ENCODE data around the gene EFNA2.
A peak's percentile ranks its signal among the peaks of the same experiment; 100 is the strongest.

EFNA2 gene

GRCh38 chr19:1259876-1260748 lies 25.6 kb upstream of the EFNA2 start:
- no peak for DNase-seq

GRCh38 chr19:1260749-1261537 lies 24.7 kb upstream of the EFNA2 start:
- peak; percentile 48 to 97 (median 93) for DNase-seq

GRCh38 chr19:1261538-1261797 lies 24.2 kb upstream of the EFNA2 start:
- DNase-seq: no peak

- DNase-seq: peak in 32 of 58 donors; percentile 15 to 74 (median 48)
These were observed 23.7 kb upstream of the EFNA2 start for GRCh38 chr19:1261798-1262622.

- peak in 1 of 58 donors; percentile 37 for DNase-seq
These were observed 23.0 kb upstream of the EFNA2 start for GRCh38 chr19:1262623-1263123.

- DNase-seq: no peak
These were observed 22.5 kb upstream of the EFNA2 start for GRCh38 chr19:1263188-1263587.

GRCh38 chr19:1264801-1265614 lies 20.7 kb upstream of the EFNA2 start:
- DNase-seq: peak in 1 of 58 donors; percentile 47

GRCh38 chr19:1265615-1266128 lies 20.0 kb upstream of the EFNA2 start:
- DNase-seq: peak in 14 of 58 donors; percentile 16 to 64 (median 47)

- peak in 49 of 58 donors; percentile 27 to 78 (median 62) for DNase-seq
These were observed 19.4 kb upstream of the EFNA2 start for GRCh38 chr19:1266129-1266915.

- peak in 52 of 58 donors; percentile 21 to 83 (median 62) for DNase-seq
These were observed 18.7 kb upstream of the EFNA2 start for GRCh38 chr19:1266916-1267476.

- peak in 22 of 58 donors; percentile 16 to 58 (median 40) for DNase-seq
These were observed 18.0 kb upstream of the EFNA2 start for GRCh38 chr19:1267477-1268225.

GRCh38 chr19:1268226-1269064 lies 17.2 kb upstream of the EFNA2 start:
- DNase-seq: peak in 9 of 58 donors; percentile 16 to 61 (median 45)

GRCh38 chr19:1269065-1269477 lies 16.6 kb upstream of the EFNA2 start, which contains the start of gene CIRBP:
Gene CIRBP, plus strand, starts transcription at chr19:1269332. Its CDS starts 1,602 bp downstream, at chr19:1270934.
- DNase-seq: peak; percentile 78 to 100 (median 99)

GRCh38 chr19:1269478-1270212 lies 16.0 kb upstream of the EFNA2 start:
- DNase-seq: peak in 57 of 58 donors; percentile 32 to 92 (median 80)

- DNase-seq: no peak
These were observed 15.3 kb upstream of the EFNA2 start for GRCh38 chr19:1270213-1270853.
